ENCODE results near the gene DDIT4L. TPM values are rescaled to one million over a fixed set of nuclear protein-coding genes. Genes with fewer than 3 reads are reported as not detected.

The DDIT4L gene
- total RNA-seq, 4 donors from 2014 or later, result 0.79 to 2.0 TPM; not detected in 2

- in situ Hi-C loops (cut with MboI; ENCODE audit: low pct_ligation_motif_present in 1 of 4, low pct_unique_long_range_greater_than_20kb in 1 of 4, low sequenced_read_pairs in 3 of 4) (no loop called here), intact Hi-C loops (cut with DNase I; ENCODE audit: low total_unique reads) (no loop called here)
- H3K4me3 ChIP-seq, result no peak overlapping the region
- H3K27me3 ChIP-seq, result no peaks in the 10 kb centered on the region
- no peak for TF ChIP-seq EP300 (IDR thresholded peaks at IDR 0.05; ENCODE audit: low read depth)
- TF ChIP-seq CTCF (IDR thresholded peaks at IDR 0.05), result no peak
- TF ChIP-seq POLR2AphosphoS5 (IDR thresholded peaks at IDR 0.05), result no peak
- no peak for TF ChIP-seq POLR2A (IDR thresholded peaks at IDR 0.05)
- no peaks in the 10 kb centered on the region for H3K4me1 ChIP-seq
- peaks cover 0 to 9% of the 10 kb centered on the region in 2 donors for H3K9me3 ChIP-seq
- DNase-seq, result no peak
- H3K27ac ChIP-seq, result no peak overlapping the region
- H3K36me3 ChIP-seq, result no peaks in the 10 kb centered on the region
- WGBS, 2 donors (ENCODE audit: low coverage in 1 of 2), result 43 to 53% methylated on average over 1 of the region's 1 CpG
Measured at GRCh38 chr4:100165809-100166208, 24.5 kb downstream of the DDIT4L start.

GRCh38 chr4:100164808-100165760 is 25.2 kb downstream of the DDIT4L start:
- Histone ChIP-seq H3K27me3 (no peaks in the 10 kb centered on the region), H3K36me3 (no peaks in the 10 kb centered on the region), H3K27ac (no peak overlapping the region), H3K4me1 (no peaks in the 10 kb centered on the region), H3K9me3 (peaks cover 0 to 9% of the 10 kb centered on the region in 2 donors), H3K4me3 (no peak overlapping the region)
- TF ChIP-seq CTCF (IDR thresholded peaks at IDR 0.05) (no peak), POLR2AphosphoS5 (IDR thresholded peaks at IDR 0.05) (no peak), EP300 (IDR thresholded peaks at IDR 0.05; ENCODE audit: low read depth) (no peak), POLR2A (IDR thresholded peaks at IDR 0.05) (no peak)
- in situ Hi-C loops (cut with MboI; ENCODE audit: low pct_ligation_motif_present in 1 of 4, low pct_unique_long_range_greater_than_20kb in 1 of 4, low sequenced_read_pairs in 3 of 4) (no loop called here), intact Hi-C loops (cut with DNase I; ENCODE audit: low total_unique reads) (no loop called here)
- DNase-seq, result no peak
- WGBS, 2 donors (ENCODE audit: low coverage in 1 of 2), result 64% methylated on average over 6 of the region's 6 CpGs

- in situ Hi-C loops (cut with MboI; ENCODE audit: low pct_ligation_motif_present in 1 of 4, low pct_unique_long_range_greater_than_20kb in 1 of 4, low sequenced_read_pairs in 3 of 4), result no loop called here
- TF ChIP-seq CTCF (IDR thresholded peaks at IDR 0.05) (no peak), POLR2A (IDR thresholded peaks at IDR 0.05) (no peak), POLR2AphosphoS5 (IDR thresholded peaks at IDR 0.05) (no peak), EP300 (IDR thresholded peaks at IDR 0.05; ENCODE audit: low read depth) (no peak)
- no peak for DNase-seq
- Histone ChIP-seq H3K27me3 (no peaks in the 10 kb centered on the region), H3K27ac (no peak overlapping the region), H3K9me3 (peaks cover 0 to 9% of the 10 kb centered on the region in 2 donors), H3K4me3 (no peak overlapping the region), H3K36me3 (no peaks in the 10 kb centered on the region), H3K4me1 (no peaks in the 10 kb centered on the region)
- WGBS, 2 donors (ENCODE audit: low coverage in 1 of 2), result 47 to 53% methylated on average over 3 of the region's 3 CpGs
- intact Hi-C loops (cut with DNase I; ENCODE audit: low total_unique reads), result no loop called here
Measured at GRCh38 chr4:100162027-100162685, 28.1 kb downstream of the DDIT4L start.

- WGBS, 2 donors (ENCODE audit: low coverage in 1 of 2), result 86 to 87% methylated on average over 5 to 6 of the region's 6 CpGs
- in situ Hi-C loops (cut with MboI; ENCODE audit: low pct_ligation_motif_present in 1 of 4, low pct_unique_long_range_greater_than_20kb in 1 of 4, low sequenced_read_pairs in 3 of 4), result no loop called here
Measured at GRCh38 chr4:100149190-100149589, 41.1 kb downstream of the DDIT4L start.

More at GRCh38 chr4:100149190-100149589, 41.1 kb downstream of the DDIT4L start:
- H3K9me3 ChIP-seq, result no peaks in the 10 kb centered on the region
- no peak for TF ChIP-seq POLR2A (IDR thresholded peaks at IDR 0.05)
- TF ChIP-seq POLR2AphosphoS5 (IDR thresholded peaks at IDR 0.05), result no peak
- TF ChIP-seq EP300 (IDR thresholded peaks at IDR 0.05; ENCODE audit: low read depth), result no peak
- no peak for TF ChIP-seq CTCF (IDR thresholded peaks at IDR 0.05)
- no peak overlapping the region for H3K27ac ChIP-seq
- no peak for DNase-seq
- H3K27me3 ChIP-seq, result no peaks in the 10 kb centered on the region
- H3K36me3 ChIP-seq, result no peaks in the 10 kb centered on the region
- H3K4me3 ChIP-seq, result no peak overlapping the region
- intact Hi-C loops (cut with DNase I; ENCODE audit: low total_unique reads), result no loop called here
- H3K4me1 ChIP-seq, result peaks cover 0 to 9% (median 0%) of the 10 kb centered on the region in 4 donors
